H1 (cell line): ENCODE measurements around the gene CYP4F3. TPM values are rescaled to one million over a fixed set of nuclear protein-coding genes. Genes with fewer than 3 reads are reported as not detected.

ENCODE experiments used
- CTCF ChIA-PET: fragments of 300-600 bp; sonication (Branson Sonifier 250); formaldehyde crosslinking; loops from one replicate; lab custom pipeline; 2021; ENCODE audit not compliant: partially characterized antibody; lab: Charles Lee
- POLR2A ChIA-PET: fragments of 300-600 bp; sonication (Branson Sonifier 250); formaldehyde crosslinking; loops from one replicate; lab custom pipeline; 2021; ENCODE audit warnings: inconsistent platforms; ENCODE audit not compliant: partially characterized antibody; lab: Charles Lee
- DNase-seq, 2 experiments: peaks; one replicate each; pipeline versions ENCODE4 v3.0.0 to v3.0.0-alpha.2; 2010 to 2022; ENCODE audit warnings: low spot score in 2 of 2, low read depth in 1 of 2, mixed read lengths in 1 of 2
- FAIRE-seq: peaks from 2 replicates; lab custom pipeline; 2011; peaks lifted over from hg19 to GRCh38; lab: Jason Lieb, UNC
- H2AFZ ChIP-seq: 2 replicates; pipeline ENCODE4 v1.8.1; 2012; ENCODE audit warnings: low read length, inconsistent platforms
- H2AK5ac ChIP-seq: 2 replicates; pipeline ENCODE4 v1.6.1; 2013; ENCODE audit warnings: low read depth, low read length
- H2BK120ac ChIP-seq: replicated peaks from 2 replicates; pipeline ENCODE3; 2013; ENCODE audit warnings: low read depth, low read length, inconsistent platforms
- H2BK12ac ChIP-seq: 2 replicates; pipeline ENCODE4 v1.6.1; 2013; ENCODE audit warnings: low read depth, low read length
- H2BK15ac ChIP-seq: 2 replicates; pipeline ENCODE4 v1.6.1; 2013; ENCODE audit warnings: low read length
- H2BK20ac ChIP-seq: 2 replicates; pipeline ENCODE4 v1.6.1; 2013; ENCODE audit warnings: low read length
- H2BK5ac ChIP-seq: 2 replicates; pipeline ENCODE4 v1.6.1; 2013; ENCODE audit warnings: low read depth, low read length
- H3K14ac ChIP-seq: 2 replicates; pipeline ENCODE4 v1.6.1; 2013; ENCODE audit warnings: inconsistent platforms; ENCODE audit not compliant: insufficient read length
- H3K18ac ChIP-seq: 2 replicates; pipeline ENCODE4 v1.6.1; 2013; ENCODE audit warnings: low read length; ENCODE audit errors: extremely low read depth
- H3K23ac ChIP-seq: 2 replicates; pipeline ENCODE4 v1.6.1; 2013; ENCODE audit warnings: inconsistent platforms; ENCODE audit not compliant: insufficient read length
- H3K23me2 ChIP-seq: 2 replicates; pipeline ENCODE4 v1.6.1; 2013; ENCODE audit warnings: low read depth, low read length
- H3K27ac ChIP-seq: 2 replicates; pipeline ENCODE4 v1.6.1; 2011; ENCODE audit warnings: low read depth, low read length, inconsistent platforms
- H3K27me3 ChIP-seq, 4 experiments: replicated peaks in 1 of 4; 1 replicate in 1 of 4; 2 replicates in 3 of 4; pipeline versions ENCODE4 v1.6.1 to v1.8.1; 2011 to 2013; ENCODE audit warnings: low read length in 3 of 4, mild to moderate bottlenecking in 3 of 4, inconsistent platforms in 2 of 4, mixed read lengths in 2 of 4, moderate library complexity in 1 of 4; ENCODE audit not compliant: control insufficient read depth in 3 of 4, insufficient read depth in 3 of 4; ENCODE audit errors: extremely low read depth in 1 of 4
- H3K36me3 ChIP-seq, 4 experiments: 2 replicates each; pipeline versions ENCODE4 v1.6.1 to v1.8.1; 2011 to 2013; ENCODE audit warnings: mild to moderate bottlenecking in 4 of 4, low read length in 3 of 4, moderate library complexity in 2 of 4, control low read depth in 1 of 4, inconsistent platforms in 1 of 4; ENCODE audit not compliant: insufficient read depth in 4 of 4, control insufficient read depth in 2 of 4
- H3K4ac ChIP-seq: replicated peaks from 2 replicates; pipeline ENCODE3; 2013; ENCODE audit warnings: low read length, low read depth, mixed read lengths, inconsistent platforms; ENCODE audit not compliant: insufficient read length
- H3K4me1 ChIP-seq, 4 experiments: replicated peaks in 1 of 4; 1 replicate in 1 of 4; 2 replicates in 3 of 4; pipeline versions ENCODE4 v1.6.1 to v1.8.1; 2011 to 2013; ENCODE audit warnings: low read length in 3 of 4, inconsistent platforms in 2 of 4, mixed read lengths in 1 of 4; ENCODE audit not compliant: insufficient read depth in 4 of 4, control insufficient read depth in 3 of 4
- H3K4me2 ChIP-seq, 2 experiments: 2 replicates each; pipeline versions ENCODE4 v1.6.1 to v1.8.1; 2011 to 2013; ENCODE audit warnings: low read depth in 2 of 2, low read length in 2 of 2, control low read depth in 1 of 2, inconsistent platforms in 1 of 2, mild to moderate bottlenecking in 1 of 2; ENCODE audit not compliant: insufficient read depth in 1 of 2
- H3K4me3 ChIP-seq, 4 experiments: fragments of 200-600, 300-600 bp in 1 of 4; sonication (generic), shearing (Covaris generic), sonication (Bioruptor Twin) in 1 of 4; 2 replicates each; pipeline versions ENCODE4 v1.5.1 to v1.8.1; 2011 to 2016; ENCODE audit warnings: low read length in 4 of 4, low read depth in 3 of 4, control low read depth in 2 of 4, inconsistent platforms in 2 of 4, mild to moderate bottlenecking in 2 of 4, mixed read lengths in 1 of 4, moderate library complexity in 1 of 4; ENCODE audit not compliant: insufficient read depth in 2 of 4; ENCODE audit errors: extremely low read depth in 1 of 4
- H3K56ac ChIP-seq: replicated peaks from 2 replicates; pipeline ENCODE3; 2013; ENCODE audit warnings: low read depth, mild to moderate bottlenecking, mixed read lengths, low read length, inconsistent platforms; ENCODE audit not compliant: insufficient read length
- H3K79me1 ChIP-seq: 2 replicates; pipeline ENCODE4 v1.6.1; 2013; ENCODE audit warnings: low read depth, low read length, control low read depth
- H3K79me2 ChIP-seq, 2 experiments: 2 replicates each; pipeline versions ENCODE4 v1.6.1 to v1.8.1; 2012 to 2013; ENCODE audit warnings: low read length in 2 of 2, mild to moderate bottlenecking in 2 of 2, inconsistent platforms in 1 of 2; ENCODE audit not compliant: insufficient read depth in 2 of 2, control insufficient read depth in 1 of 2
- H3K9ac ChIP-seq, 4 experiments: replicated peaks in 1 of 4; 1 replicate in 1 of 4; 2 replicates in 3 of 4; pipeline versions ENCODE4 v1.6.1 to v1.8.1; 2011 to 2013; ENCODE audit warnings: low read depth in 3 of 4, low read length in 3 of 4, control low read depth in 2 of 4, mild to moderate bottlenecking in 2 of 4, moderate library complexity in 2 of 4, inconsistent platforms in 1 of 4; ENCODE audit errors: extremely low read depth in 1 of 4
- H3K9me3 ChIP-seq, 2 experiments: 2 replicates each; pipeline versions ENCODE4 v1.6.1 to v1.8.1; 2012 to 2013; ENCODE audit warnings: mild to moderate bottlenecking in 2 of 2, moderate library complexity in 2 of 2, control low read depth in 1 of 2, inconsistent platforms in 1 of 2, low read depth in 1 of 2, low read length in 1 of 2, mixed read lengths in 1 of 2; ENCODE audit not compliant: insufficient read depth in 2 of 2
- H4K20me1 ChIP-seq, 2 experiments: replicated peaks in 1 of 2; 2 replicates each; pipeline versions ENCODE3 to v1.8.1; 2011 to 2013; ENCODE audit warnings: inconsistent platforms in 2 of 2, low read length in 2 of 2, mild to moderate bottlenecking in 1 of 2; ENCODE audit not compliant: insufficient read depth in 2 of 2, control insufficient read depth in 1 of 2
- H4K5ac ChIP-seq: 2 replicates; pipeline ENCODE4 v1.6.1; 2013; ENCODE audit warnings: low read length, low read depth, mixed read lengths, inconsistent platforms; ENCODE audit not compliant: insufficient read length
- H4K8ac ChIP-seq: 2 replicates; pipeline ENCODE4 v1.8.0; 2013; ENCODE audit warnings: mild to moderate bottlenecking, moderate library complexity, low read length, inconsistent platforms; ENCODE audit not compliant: insufficient read depth; ENCODE audit errors: extremely low read depth
- H4K91ac ChIP-seq: replicated peaks from 2 replicates; pipeline ENCODE3; 2013; ENCODE audit warnings: low read length, mixed read lengths, inconsistent platforms; ENCODE audit not compliant: insufficient read length
- BACH1 ChIP-seq: IDR thresholded peaks from 2 replicates; pipeline ENCODE4 v1.6.1; 2012; ENCODE audit warnings: low read length, improper control_type of control experiment
- CHD2 ChIP-seq: IDR thresholded peaks from 2 replicates; pipeline ENCODE4 v1.6.1; 2012; ENCODE audit warnings: low read length, improper control_type of control experiment
- CREB1 ChIP-seq: IDR thresholded peaks from 2 replicates; pipeline ENCODE4 v1.6.1; 2012; ENCODE audit warnings: inconsistent platforms
- EP300 ChIP-seq, 2 experiments: IDR thresholded peaks; 1 replicate in 1 of 2; 2 replicates in 1 of 2; pipeline ENCODE4 v1.6.1; 2011 to 2012; ENCODE audit warnings: low read depth in 2 of 2, low read length in 2 of 2, mild to moderate bottlenecking in 2 of 2, borderline replicate concordance in 1 of 2, inconsistent platforms in 1 of 2, moderate library complexity in 1 of 2
- HDAC6 ChIP-seq: IDR thresholded peaks from one replicate; pipeline ENCODE4 v1.7.1; 2012; ENCODE audit warnings: low read depth, mild to moderate bottlenecking, inconsistent platforms, low read length, moderate library complexity
- JUN ChIP-seq: IDR thresholded peaks from 2 replicates; pipeline ENCODE4 v1.6.1; 2011; ENCODE audit warnings: low read depth, mild to moderate bottlenecking, improper control_type of control experiment, low read length
- MAFK ChIP-seq: IDR thresholded peaks from 2 replicates; pipeline ENCODE4 v1.6.1; 2012; ENCODE audit warnings: low read depth, mild to moderate bottlenecking, improper control_type of control experiment, low read length
- POLR2AphosphoS5 ChIP-seq: IDR thresholded peaks from 2 replicates; pipeline ENCODE4 v1.6.1; 2011; ENCODE audit warnings: low read depth, low read length
- SIRT6 ChIP-seq: IDR thresholded peaks from one replicate; pipeline ENCODE4 v1.7.1; 2012; ENCODE audit warnings: low read length, inconsistent platforms
- SP1 ChIP-seq: IDR thresholded peaks from 2 replicates; pipeline ENCODE4 v1.6.1; 2011; ENCODE audit warnings: low read depth, low read length
- SUZ12 ChIP-seq: fragments of 200-600 bp; sonication (generic); IDR thresholded peaks from 2 replicates; pipeline ENCODE4 v1.6.1; 2012; ENCODE audit warnings: mild to moderate bottlenecking, inconsistent platforms, low read length, moderate library complexity, mixed read lengths
- TAF1 ChIP-seq: IDR thresholded peaks from 2 replicates; pipeline ENCODE4 v1.6.1; 2011; ENCODE audit warnings: mild to moderate bottlenecking, low read depth, low read length
- TEAD4 ChIP-seq: IDR thresholded peaks from 2 replicates; pipeline ENCODE4 v1.6.1; 2012; ENCODE audit warnings: low read depth, low read length, inconsistent platforms, mixed read lengths
- WGBS, 2 experiments: shearing (Covaris generic) in 1 of 2; methylation state at CpG; one replicate each; pipeline versions ENCODE4 v1.1.6 to v1.1.7; 2013 to 2015; ENCODE audit warnings: low lambda C conversion rate in 2 of 2, mixed read lengths in 2 of 2, inconsistent platforms in 1 of 2, low coverage in 1 of 2, missing lambda C conversion rate in 1 of 2; ENCODE audit not compliant: insufficient replicate concordance in 2 of 2, insufficient coverage in 1 of 2, insufficient read length in 1 of 2; ENCODE audit errors: extremely low coverage in 1 of 2, missing lambda C conversion rate in 1 of 2; 5-methylcytosine and 5-hydroxymethylcytosine counted together
- polyA plus RNA-seq, 7 experiments: library from polyadenylated mRNA; depleted of rRNA in 3 of 7; stranded (reverse) in 5 of 7; unstranded in 2 of 7; fragments of >200 nt in 5 of 7; fragments of 200-250 nt in 2 of 7; gene quantifications; 1 replicate in 5 of 7; 2 replicates in 1 of 7; 4 replicates in 1 of 7; pipeline versions ENCODE4 v1.2.1 to v1.2.3, GENCODE V29; 2011 to 2013; ENCODE audit warnings: missing spikeins in 2 of 7, mixed read lengths in 2 of 7
- total RNA-seq: library from RNA; stranded (reverse); fragmentation: NEBNext Ultra II Directional; extraction: Animal tissue kit (Norgen Biotek cat#: 25700); gene quantifications from 2 replicates; pipeline ENCODE4 v1.2.1, GENCODE V29; 2021

CYP4F3 gene
- total and polyA plus RNA-seq, 2 of the 8 experiments (the other 6 are each of a cell fraction or from before 2014, with no cell fraction given) = not detected

GRCh38 chr19:15640904-15641597 is 354 bp downstream of the CYP4F3 start:
- no peak overlapping the region for H2BK120ac ChIP-seq
- H4K8ac ChIP-seq = no peak overlapping the region
- no peak overlapping the region for H3K27ac ChIP-seq
- no peak overlapping the region for H4K5ac ChIP-seq
- no peak overlapping the region for H3K4me3 ChIP-seq
- no peaks in the 10 kb centered on the region for H4K20me1 ChIP-seq
- H2BK12ac ChIP-seq = no peak overlapping the region
- H2BK15ac ChIP-seq = no peak overlapping the region
- H3K4ac ChIP-seq = no peak overlapping the region
- H3K79me2 ChIP-seq = no peaks in the 10 kb centered on the region
- H3K23me2 ChIP-seq = peaks cover 4% of the 10 kb centered on the region; the same call in 1 of the 2 replicates
- no peak overlapping the region for H3K4me2 ChIP-seq
- DNase-seq = no peak
- H4K91ac ChIP-seq = no peak overlapping the region
- no peaks in the 10 kb centered on the region for H3K36me3 ChIP-seq
- no peak for FAIRE-seq
- CTCF ChIA-PET = no interaction called here
- no peak overlapping the region for H2AFZ ChIP-seq
- WGBS, 2 experiments = 76% methylated on average over 12 of the region's 12 CpGs; no CpG with 5 or more reads in 1 of the 2 experiments
- H2BK20ac ChIP-seq = no peak overlapping the region
- no peak overlapping the region for H2BK5ac ChIP-seq
- no peak overlapping the region for H3K14ac ChIP-seq
- no peak overlapping the region for H3K18ac ChIP-seq
- TF ChIP-seq CREB1 (no peak), EP300 (IDR thresholded peaks at IDR 0.05; ENCODE audit: borderline replicate concordance in 1 of 2, low read depth in 2 of 2, low read length in 2 of 2) (no peak), POLR2AphosphoS5 (no peak), SIRT6 (no peak), CHD2 (no peak), MAFK (no peak), TEAD4 (no peak), TAF1 (no peak), JUN (no peak), BACH1 (no peak), SP1 (no peak), SUZ12 (no peak), HDAC6 (no peak)
- H3K4me1 ChIP-seq = no peaks in the 10 kb centered on the region
- no peak overlapping the region for H3K56ac ChIP-seq
- no peak overlapping the region for H3K23ac ChIP-seq
- no peaks in the 10 kb centered on the region for H3K27me3 ChIP-seq
- peaks cover 72 to 85% of the 10 kb centered on the region in 2 experiments for H3K9me3 ChIP-seq
- no peak overlapping the region for H2AK5ac ChIP-seq
- H3K79me1 ChIP-seq = no peaks in the 10 kb centered on the region; the same call in 1 of the 2 replicates
- H3K9ac ChIP-seq = no peak overlapping the region
- POLR2A ChIA-PET = no interaction called here
